Thymus (tissue), 11 donors: ENCODE results near the gene SAXO1. TPM values are rescaled to one million over a fixed set of nuclear protein-coding genes. Genes with fewer than 3 reads are reported as not detected.

ENCODE experiments used
- DNase-seq, 9 donors: peaks; one replicate each; pipeline ENCODE4 v3.0.0-alpha.2; 2013; ENCODE audit warnings: low spot score in 9 of 9, low read depth in 6 of 9, missing footprints in 1 of 9
- H3K27ac ChIP-seq, 2 donors: one replicate each; pipeline ENCODE4 v1.5.1; 2013; ENCODE audit warnings: control low read depth in 1 of 2, low read depth in 1 of 2, low read length in 1 of 2, mild to moderate bottlenecking in 1 of 2, moderate library complexity in 1 of 2
- H3K27me3 ChIP-seq, 2 donors: one replicate each; pipeline ENCODE4 v1.5.1; 2013; ENCODE audit warnings: low read length in 1 of 2; ENCODE audit not compliant: control insufficient read depth in 2 of 2, insufficient read depth in 1 of 2
- H3K36me3 ChIP-seq, 2 donors: one replicate each; pipeline ENCODE4 v1.5.1; 2013; ENCODE audit warnings: low read length in 1 of 2, mild to moderate bottlenecking in 1 of 2, moderate library complexity in 1 of 2; ENCODE audit not compliant: control insufficient read depth in 2 of 2, insufficient read depth in 2 of 2
- H3K4me1 ChIP-seq, 2 donors: one replicate each; pipeline ENCODE4 v1.5.1; 2013; ENCODE audit warnings: low read length in 2 of 2; ENCODE audit not compliant: control insufficient read depth in 2 of 2, insufficient read depth in 2 of 2
- H3K4me3 ChIP-seq, 2 donors: one replicate each; pipeline ENCODE4 v1.5.1; 2013; ENCODE audit warnings: low read length in 2 of 2, control low read depth in 1 of 2, mild to moderate bottlenecking in 1 of 2
- H3K9me3 ChIP-seq, 2 donors: one replicate each; pipeline ENCODE4 v1.5.1; 2013; ENCODE audit warnings: low read length in 1 of 2, mild to moderate bottlenecking in 1 of 2; ENCODE audit not compliant: control insufficient read depth in 2 of 2, insufficient read depth in 1 of 2
- WGBS: extraction: QIAGEN DNeasy Blood & Tissue Kit; methylation state at CpG from one replicate; pipeline ENCODE4 v1.1.7; 2013; 5-methylcytosine and 5-hydroxymethylcytosine counted together
- polyA plus RNA-seq: library from polyadenylated mRNA; stranded (reverse); fragments of 200-250 nt; gene quantifications from one replicate; pipeline ENCODE4 v1.2.3, GENCODE V29; 2013
- total RNA-seq: library from RNA; stranded (reverse); fragments of 120-200 nt; gene quantifications from one replicate; pipeline ENCODE4 v1.2.4, GENCODE V29; 2013
- donor health status: healthy.

The SAXO1 gene
- total and polyA plus RNA-seq, 2 donors, result 0.02 to 0.09 TPM

GRCh38 chr9:18905883-18906629, 127.0 kb downstream of the SAXO1 start:
- WGBS, result 93% methylated on average over 9 of the region's 9 CpGs
- H3K4me1 ChIP-seq, result peaks cover 0 to 69% of the 10 kb centered on the region in 2 donors
- DNase-seq, result no peak
- H3K4me3 ChIP-seq, result no peak overlapping the region
- H3K27me3 ChIP-seq, result no peaks in the 10 kb centered on the region
- H3K27ac ChIP-seq, result peak overlapping the region in 1 of 2 donors; percentile 88
- no peaks in the 10 kb centered on the region for H3K36me3 ChIP-seq
- no peaks in the 10 kb centered on the region for H3K9me3 ChIP-seq

DNA sequence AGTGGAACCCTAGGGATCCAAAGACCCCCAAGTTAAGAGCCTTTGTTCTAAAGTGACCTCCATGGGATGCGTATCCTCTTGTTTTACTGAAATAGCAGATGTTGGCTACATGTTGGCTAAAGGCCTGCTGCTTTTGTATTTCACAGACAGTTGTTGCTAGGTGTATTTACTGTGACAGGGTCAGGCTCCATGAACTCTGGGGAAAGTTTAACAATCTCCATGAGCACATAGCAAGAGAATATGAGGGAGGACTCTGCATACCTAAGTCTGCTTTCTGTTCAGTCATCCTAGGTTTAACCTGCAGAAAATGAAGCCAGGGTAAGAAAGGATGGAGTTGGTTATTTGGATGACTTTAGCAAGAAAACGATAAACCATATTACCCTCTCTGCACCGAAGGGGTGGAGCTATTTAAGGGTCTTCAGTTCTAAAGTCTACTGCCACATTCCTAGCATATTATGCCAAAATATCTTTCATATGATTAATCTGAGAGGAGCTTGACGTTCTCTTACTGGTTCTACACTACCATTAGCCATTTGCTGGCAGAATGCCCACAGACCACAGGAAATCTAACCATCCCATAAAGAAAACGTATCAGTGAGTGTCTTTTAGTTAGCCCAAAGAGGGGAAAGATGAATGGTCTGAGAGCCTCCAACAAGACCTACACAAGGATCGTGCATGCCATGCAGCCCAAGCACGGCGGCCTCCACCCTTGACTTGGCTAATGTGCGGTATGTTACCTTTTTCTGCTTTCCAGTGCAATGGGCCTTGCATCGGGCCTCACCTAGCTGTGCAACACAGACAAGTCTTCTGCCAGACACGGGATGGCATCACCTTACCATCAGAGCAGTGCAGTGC, 127.8 kb downstream of the SAXO1 start:
- WGBS, result 90% methylated on average over 11 of the region's 11 CpGs
- no peaks in the 10 kb centered on the region for H3K9me3 ChIP-seq
- peaks cover 0 to 62% of the 10 kb centered on the region in 2 donors for H3K4me1 ChIP-seq
- H3K27ac ChIP-seq, result peak overlapping the region in 1 of 2 donors; percentile 22
- no peaks in the 10 kb centered on the region for H3K36me3 ChIP-seq
- DNase-seq, result no peak
- H3K4me3 ChIP-seq, result no peak overlapping the region
- no peaks in the 10 kb centered on the region for H3K27me3 ChIP-seq

DNA sequence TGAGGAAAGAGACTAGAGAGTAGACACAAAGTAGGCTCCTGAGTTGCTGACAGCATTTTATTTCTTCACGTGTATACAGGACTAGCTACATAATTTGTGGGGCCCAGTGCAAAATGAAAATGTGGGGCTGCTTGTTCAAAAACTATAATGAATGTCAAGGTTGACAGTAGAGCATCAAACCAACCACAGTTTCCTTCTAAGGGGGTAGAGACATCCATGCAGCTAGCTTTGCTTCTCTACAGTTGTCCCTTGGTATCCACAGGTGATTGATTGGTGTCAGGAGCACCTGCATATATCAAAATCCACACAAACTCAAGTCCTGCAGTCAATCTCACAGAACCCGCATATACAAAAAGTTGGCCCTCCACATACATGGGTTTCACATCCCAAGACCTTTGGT, 129.6 kb downstream of the SAXO1 start:
- peak in 3 of 9 donors; percentile 39 to 62 (median 51) for DNase-seq
- Histone ChIP-seq H3K4me3 (no peak overlapping the region), H3K4me1 (peaks cover 0 to 46% of the 10 kb centered on the region in 2 donors), H3K9me3 (no peaks in the 10 kb centered on the region), H3K27me3 (no peaks in the 10 kb centered on the region), H3K27ac (peak overlapping the region in 1 of 2 donors; percentile 68), H3K36me3 (no peaks in the 10 kb centered on the region)
- 95% methylated on average over 2 of the region's 2 CpGs for WGBS

DNA sequence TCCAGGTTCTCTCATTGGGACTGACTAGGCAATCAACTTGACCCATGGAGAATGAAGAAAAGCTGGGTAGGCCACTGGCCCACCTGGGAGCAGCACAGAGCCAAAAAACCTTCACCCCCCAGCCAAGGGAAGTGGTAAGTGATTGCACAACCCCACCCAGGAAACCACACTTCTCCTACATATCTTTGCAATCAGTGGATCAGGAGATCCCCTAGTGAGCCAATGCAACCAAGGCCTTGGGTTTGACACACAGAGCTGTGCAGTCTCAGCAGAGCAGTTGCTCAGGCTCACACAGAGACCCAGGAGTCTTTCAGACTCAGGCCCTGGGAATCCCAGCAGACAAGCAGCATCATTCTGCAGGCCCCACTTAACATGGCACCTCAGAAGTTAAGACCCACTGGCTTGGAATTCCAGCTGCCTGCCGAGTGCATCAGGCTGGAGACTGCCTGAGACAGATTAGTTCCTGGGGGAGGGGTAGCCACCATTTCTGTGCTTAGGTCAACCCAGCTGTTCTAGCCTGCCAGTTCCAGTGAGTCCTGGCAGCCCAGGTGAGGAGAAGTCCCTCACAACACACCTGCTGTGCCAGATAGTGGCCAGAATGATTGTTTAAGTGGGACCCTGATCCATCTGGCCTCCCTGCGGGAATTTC, 136.4 kb downstream of the SAXO1 start:
- Histone ChIP-seq H3K36me3 (no peaks in the 10 kb centered on the region), H3K27ac (no peak overlapping the region), H3K9me3 (peaks cover 0 to 19% of the 10 kb centered on the region in 2 donors), H3K27me3 (no peaks in the 10 kb centered on the region), H3K4me1 (no peaks in the 10 kb centered on the region), H3K4me3 (no peak overlapping the region)
- peak in 1 of 9 donors; percentile 8 for DNase-seq
- 89% methylated on average over 2 of the region's 2 CpGs for WGBS

- Histone ChIP-seq H3K9me3 (peaks cover 0 to 19% of the 10 kb centered on the region in 2 donors), H3K36me3 (no peaks in the 10 kb centered on the region), H3K4me3 (no peak overlapping the region), H3K4me1 (peaks cover 0 to under 1% of the 10 kb centered on the region in 2 donors), H3K27ac (no peak overlapping the region), H3K27me3 (no peaks in the 10 kb centered on the region)
- no peak for DNase-seq
Measured at GRCh38 chr9:18896004-18896403, 137.0 kb downstream of the SAXO1 start.

- no peak for DNase-seq
- Histone ChIP-seq H3K4me1 (peaks cover 0 to 13% of the 10 kb centered on the region in 2 donors), H3K9me3 (peaks cover 0 to 19% of the 10 kb centered on the region in 2 donors), H3K36me3 (no peaks in the 10 kb centered on the region), H3K27me3 (no peaks in the 10 kb centered on the region), H3K27ac (no peak overlapping the region), H3K4me3 (no peak overlapping the region)
- 93% methylated on average over 1 of the region's 1 CpG for WGBS
Measured at GRCh38 chr9:18893491-18893890, 139.5 kb downstream of the SAXO1 start.

GRCh38 chr9:18893046-18893445, 140.0 kb downstream of the SAXO1 start:
- Histone ChIP-seq H3K4me1 (peaks cover 0 to 13% of the 10 kb centered on the region in 2 donors), H3K4me3 (no peak overlapping the region), H3K27me3 (no peaks in the 10 kb centered on the region), H3K27ac (no peak overlapping the region), H3K9me3 (peaks cover 0 to 19% of the 10 kb centered on the region in 2 donors), H3K36me3 (no peaks in the 10 kb centered on the region)
- DNase-seq, result no peak
- WGBS, result 90% methylated on average over 4 of the region's 4 CpGs

DNA sequence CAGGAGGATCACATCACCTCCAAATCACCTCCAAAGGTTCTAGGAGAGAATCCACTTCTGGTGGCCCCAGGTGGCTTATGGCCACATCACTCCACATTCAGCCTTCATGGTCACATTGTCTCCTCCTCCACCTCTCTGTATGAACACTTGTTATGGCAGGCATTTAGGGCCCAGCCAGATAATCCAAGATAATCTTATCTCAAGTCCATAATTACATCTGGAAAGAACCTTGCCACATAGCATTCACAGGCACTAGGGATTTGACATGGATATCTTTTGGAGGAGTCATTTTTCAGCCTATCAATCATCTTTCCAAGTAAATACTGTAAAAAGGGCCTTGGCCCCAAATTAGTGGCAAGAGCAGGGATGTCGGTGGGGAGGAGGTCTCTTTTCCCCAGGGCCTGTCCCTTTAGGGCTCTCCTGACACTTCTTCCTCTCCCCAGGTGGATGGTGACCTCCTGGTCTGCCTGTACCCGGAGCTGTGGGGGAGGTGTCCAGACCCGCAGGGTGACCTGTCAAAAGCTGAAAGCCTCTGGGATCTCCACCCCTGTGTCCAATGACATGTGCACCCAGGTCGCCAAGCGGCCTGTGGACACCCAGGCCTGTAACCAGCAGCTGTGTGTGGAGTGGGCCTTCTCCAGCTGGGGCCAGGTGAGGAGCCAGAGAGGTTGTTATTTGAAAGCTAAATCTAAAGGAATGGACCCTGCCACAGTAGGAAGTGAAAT, 140.9 kb downstream of the SAXO1 start:
- Histone ChIP-seq H3K27ac (no peak overlapping the region), H3K36me3 (no peaks in the 10 kb centered on the region), H3K4me1 (peaks cover 0 to 13% of the 10 kb centered on the region in 2 donors), H3K27me3 (no peaks in the 10 kb centered on the region), H3K4me3 (no peak overlapping the region), H3K9me3 (peaks cover 0 to 12% of the 10 kb centered on the region in 2 donors)
- 95% methylated on average over 5 of the region's 5 CpGs for WGBS
- DNase-seq, result no peak
